Hematopoietic multipotent progenitor cell (in vitro differentiated cells): ENCODE results near the gene ASCC2. TPM values are rescaled to one million over a fixed set of nuclear protein-coding genes. Genes with fewer than 3 reads are reported as not detected.

Source experiments
- small RNA-seq: library from RNA; depleted of rRNA; stranded (forward); fragments of <200 nt; gene quantifications from one replicate; pipeline ENCODE3, GENCODE V24; 2012
- total RNA-seq: library from RNA; depleted of rRNA; stranded (reverse); fragments of >200 nt; gene quantifications from one replicate; pipeline ENCODE4 v1.2.3, GENCODE V29; 2012

Gene ASCC2
- total RNA-seq, 1 donor, result 34.5 TPM

Small RNA genes lying within 50 kb of the gene (small RNA-seq; reads per million reads assigned to genes)
- not detected for gene RF00019

Other genes with a start within 250 kb of the ASCC2 start
- 26.7 TPM for gene NF2, start 234.6 kb downstream of the ASCC2 start, total RNA-seq
- 0.27 TPM for gene CABP7, start 118.3 kb downstream of the ASCC2 start, total RNA-seq
- 25.9 TPM for gene ZMAT5, start 71.3 kb downstream of the ASCC2 start, total RNA-seq
- 83.7 TPM for gene UQCR10, start 70.9 kb downstream of the ASCC2 start, total RNA-seq
- 57.6 TPM for gene MTMR3, start 44.9 kb upstream of the ASCC2 start, total RNA-seq
- gene HORMAD2, start 242.2 kb upstream of the ASCC2 start, total RNA-seq, result not detected